Measurements from ENCODE around the gene NACC2. TPM values are rescaled to one million over a fixed set of nuclear protein-coding genes. Genes with fewer than 3 reads are reported as not detected.
A peak's percentile ranks its signal among the peaks of the same experiment; 100 is the strongest.

Gene NACC2
- total and polyA plus RNA-seq, 9 of the 15 experiments (the other 6 are each of a cell fraction or from before 2014, with no cell fraction given): 0.70 to 25.1 (median 5.6) TPM

- TF ChIP-seq FOXO4 (CRISPR knock-in tag; IDR thresholded peaks at IDR 0.05) (no peak), NR3C1 (CRISPR knock-in tag; IDR thresholded peaks at IDR 0.05) (no peak), MAX (CRISPR knock-in tag; IDR thresholded peaks at IDR 0.05) (peak; percentile 91), REST (IDR thresholded peaks at IDR 0.05; ENCODE audit: borderline replicate concordance) (no peak), REST (CRISPR knock-in tag; IDR thresholded peaks at IDR 0.05; ENCODE audit: low read depth) (peak; percentile 63; the same call in 1 of the 2 replicates), HIVEP1 (CRISPR knock-in tag; IDR thresholded peaks at IDR 0.05) (no peak), ZNF347 (CRISPR knock-in tag; IDR thresholded peaks at IDR 0.05; ENCODE audit: low read depth) (no peak), CUX1 (CRISPR knock-in tag; IDR thresholded peaks at IDR 0.05) (no peak), BRF2 (IDR thresholded peaks at IDR 0.05; ENCODE audit: borderline replicate concordance, insufficient read depth, insufficient read length) (no peak), KLF13 (tag; IDR thresholded peaks at IDR 0.05; ENCODE audit: borderline replicate concordance, low read depth) (peak; percentile 91)
Observed at GRCh38 chr9:136118320-136119060, 23.4 kb upstream of the NACC2 start, which contains the start of gene TMEM250 (continued).

All from K562 (cell line).